NCI-H128 (cell line): ENCODE results near the gene RAB34.

Experiments used
- DNase-seq: peaks from one replicate; lab custom pipeline; 2025; ENCODE audit not compliant: unreplicated experiment; lab: John Stamatoyannopoulos, UW

The RAB34 gene

GRCh38 chr17:28712705-28713415 is 4.8 kb downstream of the RAB34 start:
- DNase-seq = no peak

GRCh38 chr17:28712032-28712704 is 5.5 kb downstream of the RAB34 start:
- no peak for DNase-seq

GRCh38 chr17:28711723-28712031 is 6.0 kb downstream of the RAB34 start, which contains the start of gene PROCA1:
Gene PROCA1, minus strand, starts transcription at chr17:28711888. Its CDS starts 228 bp downstream, at chr17:28711660.
- DNase-seq = no peak

- DNase-seq = peak; percentile 73
These were observed 6.6 kb downstream of the RAB34 start for GRCh38 chr17:28710861-28711722.

- DNase-seq = no peak
These were observed 10.3 kb downstream of the RAB34 start for GRCh38 chr17:28707339-28707720.

GRCh38 chr17:28706471-28707338 is 11.0 kb downstream of the RAB34 start:
- DNase-seq = no peak

- no peak for DNase-seq
These were observed 11.8 kb downstream of the RAB34 start for GRCh38 chr17:28705728-28706334.

- DNase-seq = no peak
These were observed 12.5 kb downstream of the RAB34 start for GRCh38 chr17:28705074-28705659.

- DNase-seq = no peak
These were observed 13.3 kb downstream of the RAB34 start for GRCh38 chr17:28704219-28704858.

- no peak for DNase-seq
These were observed 14.0 kb downstream of the RAB34 start for GRCh38 chr17:28703552-28704218.

GRCh38 chr17:28702752-28703150 is 14.9 kb downstream of the RAB34 start:
- DNase-seq = no peak

GRCh38 chr17:28702026-28702751 is 15.5 kb downstream of the RAB34 start:
- peak; percentile 29 for DNase-seq

GRCh38 chr17:28700830-28701492 is 16.7 kb downstream of the RAB34 start:
- DNase-seq = no peak

GRCh38 chr17:28700278-28700677 is 17.4 kb downstream of the RAB34 start:
- no peak for DNase-seq

GRCh38 chr17:28698253-28698941 is 19.3 kb downstream of the RAB34 start:
- no peak for DNase-seq

GRCh38 chr17:28693869-28694268 is 23.8 kb downstream of the RAB34 start:
- DNase-seq = no peak

GRCh38 chr17:28689011-28689410 is 28.7 kb downstream of the RAB34 start:
- no peak for DNase-seq
